Measurements from ENCODE around the gene MAP7.

GRCh38 chr6:136532030-136532429 is 18.2 kb downstream of the MAP7 start:
- TF ChIP-seq EZH2phosphoT487 (IDR thresholded peaks at IDR 0.05; ENCODE audit: insufficient read depth, low read depth) (no peak), EZH2 (IDR thresholded peaks at IDR 0.05; ENCODE audit: insufficient read depth, poor library complexity, severe bottlenecking) (no peak)

Measured in GM23248 (cell line).